ENCODE measurements around the gene TRIM52. TPM values are rescaled to one million over a fixed set of nuclear protein-coding genes. Genes with fewer than 3 reads are reported as not detected.

The TRIM52 gene
- total and polyA plus RNA-seq, 2 of the 13 experiments (the other 11 are each of a cell fraction or from before 2014, with no cell fraction given), result 7.2 to 11.6 TPM

GRCh38 chr5:181259974-181260719 lies 796 bp downstream of the TRIM52 start (continued):
- TF ChIP-seq ZNF431 (CRISPR knock-in tag; IDR thresholded peaks at IDR 0.05; ENCODE audit: borderline replicate concordance, low read depth) (no peak), ZNF510 (CRISPR knock-in tag; IDR thresholded peaks at IDR 0.05; ENCODE audit: low read depth) (0 out of 2 replicates have a peak, but pooled peaks have one; percentile 17), NBN (conservative IDR thresholded peaks at IDR 0.05) (no peak), ZNF383 (CRISPR knock-in tag; IDR thresholded peaks at IDR 0.05; ENCODE audit: borderline replicate concordance) (no peak), ZNF747 (CRISPR knock-in tag; IDR thresholded peaks at IDR 0.05; ENCODE audit: borderline replicate concordance) (no peak), HMG20A (CRISPR knock-in tag; IDR thresholded peaks at IDR 0.05; ENCODE audit: borderline replicate concordance) (0 out of 2 replicates have a peak, but pooled peaks have one; percentile 1), ZNF543 (CRISPR knock-in tag; IDR thresholded peaks at IDR 0.05) (no peak), REST (IDR thresholded peaks at IDR 0.05; ENCODE audit: borderline replicate concordance in 1 of 2, low read depth in 1 of 2, low read length in 2 of 2) (no peak), SNAPC2 (CRISPR knock-in tag; IDR thresholded peaks at IDR 0.05) (no peak), ZFP37 (CRISPR knock-in tag; IDR thresholded peaks at IDR 0.05; ENCODE audit: borderline replicate concordance) (no peak)

Data from HepG2 (cell line).